SK-N-SH (cell line): Measurements from ENCODE around the gene KRTAP10-2. TPM values are rescaled to one million over a fixed set of nuclear protein-coding genes. Genes with fewer than 3 reads are reported as not detected.

Source experiments
- CTCF ChIA-PET: fragments of 300-600, 350-600 bp; formaldehyde crosslinking; extraction: SDS; loops from one replicate; lab custom pipeline; 2021; lab: Yijun Ruan, JAX
- POLR2A ChIA-PET: fragments of 350-600 bp; sonication (Branson Sonifier 250); formaldehyde crosslinking; extraction: SDS; loops from one replicate; lab custom pipeline; 2020; ENCODE audit warnings: antibody characterized with exemption, inconsistent platforms; lab: Yijun Ruan, JAX
- DNase-seq: peaks from one replicate; pipeline ENCODE4 v3.0.0; 2012
- H2AFZ ChIP-seq: fragments of 200-600 bp; sonication (generic); 2 replicates; pipeline ENCODE4 v1.8.1; 2016; ENCODE audit warnings: antibody characterized with exemption, mild to moderate bottlenecking, low read depth
- H3F3A ChIP-seq: fragments of 200-600 bp; sonication (generic); replicated peaks from 2 replicates; pipeline ENCODE3; 2016; ENCODE audit warnings: antibody characterized with exemption, mild to moderate bottlenecking; ENCODE audit not compliant: insufficient read depth
- H3K27ac ChIP-seq, 2 experiments: fragments of 200-500 bp in 1 of 2; fragments of 200-600 bp in 1 of 2; sonication (Bioruptor generic) in 1 of 2; sonication (generic), shearing (Covaris generic) in 1 of 2; 2 replicates each; pipeline versions ENCODE4 v1.5.1 to v1.6.1; 2014 to 2016; ENCODE audit warnings: low read depth in 2 of 2, inconsistent platforms in 1 of 2, low read length in 1 of 2, mild to moderate bottlenecking in 1 of 2, mixed read lengths in 1 of 2
- H3K27me3 ChIP-seq: fragments of 200-600 bp; sonication (generic), shearing (Covaris generic); 2 replicates; pipeline ENCODE4 v1.6.1; 2016; ENCODE audit warnings: mixed run types; ENCODE audit not compliant: insufficient read depth
- H3K36me3 ChIP-seq, 2 experiments: fragments of 200-500 bp in 1 of 2; fragments of 200-600 bp in 1 of 2; sonication (Bioruptor generic) in 1 of 2; sonication (generic) in 1 of 2; replicated peaks in 1 of 2; 2 replicates each; pipeline versions ENCODE3 to v1.5.1; 2014 to 2016; ENCODE audit warnings: low read length in 1 of 2, mild to moderate bottlenecking in 1 of 2; ENCODE audit not compliant: insufficient read depth in 2 of 2, control insufficient read depth in 1 of 2
- H3K4me1 ChIP-seq, 2 experiments: fragments of 200-500 bp in 1 of 2; fragments of 200-600 bp in 1 of 2; sonication (Bioruptor generic) in 1 of 2; sonication (generic), shearing (Covaris generic) in 1 of 2; 2 replicates each; pipeline versions ENCODE4 v1.5.1 to v1.6.1; 2014 to 2016; ENCODE audit warnings: low read depth in 1 of 2, low read length in 1 of 2, mixed run types in 1 of 2; ENCODE audit not compliant: insufficient read depth in 2 of 2, control insufficient read depth in 1 of 2
- H3K4me2 ChIP-seq: fragments of 200-600 bp; sonication (generic), shearing (Covaris generic); 2 replicates; pipeline ENCODE4 v1.6.1; 2017; ENCODE audit warnings: mixed run types
- H3K4me3 ChIP-seq, 2 experiments: fragments of 200-500 bp in 1 of 2; fragments of 200-600 bp in 1 of 2; sonication (Bioruptor generic) in 1 of 2; sonication (generic), shearing (Covaris generic) in 1 of 2; 2 replicates each; pipeline versions ENCODE4 v1.5.1 to v1.8.1; 2014 to 2016; ENCODE audit warnings: low read depth in 2 of 2, inconsistent platforms in 1 of 2, low read length in 1 of 2, mild to moderate bottlenecking in 1 of 2, mixed read lengths in 1 of 2, moderate library complexity in 1 of 2
- H3K79me2 ChIP-seq: fragments of 200-600 bp; sonication (generic); 2 replicates; pipeline ENCODE4 v1.8.1; 2017; ENCODE audit warnings: mild to moderate bottlenecking; ENCODE audit not compliant: insufficient read depth
- H3K9ac ChIP-seq: fragments of 200-600 bp; sonication (generic); 2 replicates; pipeline ENCODE4 v1.6.1; 2017; ENCODE audit warnings: mixed run types
- H3K9me2 ChIP-seq: fragments of 200-600 bp; sonication (generic); 2 replicates; pipeline ENCODE4 v1.6.1; 2017; ENCODE audit warnings: mixed run types
- H3K9me3 ChIP-seq: fragments of 200-600 bp; sonication (generic); 2 replicates; pipeline ENCODE4 v1.6.1; 2017; ENCODE audit warnings: mixed run types, mild to moderate bottlenecking, moderate library complexity
- H4K20me1 ChIP-seq: fragments of 200-600 bp; sonication (generic); 2 replicates; pipeline ENCODE4 v1.6.1; 2017; ENCODE audit warnings: mild to moderate bottlenecking, mixed run types; ENCODE audit not compliant: insufficient read depth
- CHD2 ChIP-seq: fragments of 150-350 bp; IDR thresholded peaks from 2 replicates; pipeline ENCODE4 v1.6.1; 2018; ENCODE audit warnings: low read length; ENCODE audit not compliant: partially characterized antibody
- CTCF ChIP-seq: fragments of 200-600 bp; sonication (generic); IDR thresholded peaks from 2 replicates; pipeline ENCODE4 v1.6.1; 2017; ENCODE audit warnings: antibody characterized with exemption, mild to moderate bottlenecking, moderate library complexity
- FOSL2 ChIP-seq: IDR thresholded peaks from 2 replicates; pipeline ENCODE4 v1.4.0; 2012; ENCODE audit warnings: low read depth, mild to moderate bottlenecking, moderate library complexity, borderline replicate concordance
- FOXJ3 ChIP-seq: sonication (generic); formaldehyde crosslinking; IDR thresholded peaks from 2 replicates; pipeline ENCODE4 v1.5.1; 2020; ENCODE audit warnings: mild to moderate bottlenecking, missing genetic modification reagents
- GABPA ChIP-seq: IDR thresholded peaks from 2 replicates; pipeline ENCODE4 v1.4.0; 2012; ENCODE audit warnings: low read depth, mild to moderate bottlenecking
- MEF2A ChIP-seq: IDR thresholded peaks from 2 replicates; pipeline ENCODE4 v1.4.0; 2012; ENCODE audit warnings: low read depth, borderline replicate concordance
- NFIC ChIP-seq: IDR thresholded peaks from 2 replicates; pipeline ENCODE4 v1.4.0; 2012; ENCODE audit warnings: borderline replicate concordance
- RFX5 ChIP-seq: IDR thresholded peaks from 2 replicates; pipeline ENCODE4 v1.6.1; 2012; ENCODE audit warnings: mild to moderate bottlenecking, improper control_type of control experiment, low read length
- TAF1 ChIP-seq: IDR thresholded peaks from 2 replicates; pipeline ENCODE4 v1.6.1; 2012; ENCODE audit warnings: low read depth, mild to moderate bottlenecking, low read length, moderate library complexity, borderline replicate concordance
- YY1 ChIP-seq: IDR thresholded peaks from 2 replicates; pipeline ENCODE4 v1.4.0; 2012; ENCODE audit warnings: low read depth, mild to moderate bottlenecking
- WGBS: methylation state at CpG from one replicate; pipeline ENCODE4 v1.1.6; 2017; ENCODE audit warnings: low lambda C conversion rate; 5-methylcytosine and 5-hydroxymethylcytosine counted together
- polyA plus RNA-seq, 3 experiments: library from polyadenylated mRNA; depleted of rRNA; stranded (reverse); fragments of >200 nt; gene quantifications; 2 replicates each; pipeline ENCODE4 v1.2.3, GENCODE V29; 2012
- TF ChIP-seq, protein P1 (sequence below): IDR thresholded peaks from 2 replicates; pipeline ENCODE4; 2012
- TF ChIP-seq, protein P2 (sequence below): IDR thresholded peaks from 2 replicates; pipeline ENCODE4 v1.4.0; 2012; ENCODE audit warnings: low read depth, borderline replicate concordance

Gene KRTAP10-2
- polyA plus RNA-seq, 1 of the 3 experiments (the other 2 are of a cell fraction) = not detected

DNA sequence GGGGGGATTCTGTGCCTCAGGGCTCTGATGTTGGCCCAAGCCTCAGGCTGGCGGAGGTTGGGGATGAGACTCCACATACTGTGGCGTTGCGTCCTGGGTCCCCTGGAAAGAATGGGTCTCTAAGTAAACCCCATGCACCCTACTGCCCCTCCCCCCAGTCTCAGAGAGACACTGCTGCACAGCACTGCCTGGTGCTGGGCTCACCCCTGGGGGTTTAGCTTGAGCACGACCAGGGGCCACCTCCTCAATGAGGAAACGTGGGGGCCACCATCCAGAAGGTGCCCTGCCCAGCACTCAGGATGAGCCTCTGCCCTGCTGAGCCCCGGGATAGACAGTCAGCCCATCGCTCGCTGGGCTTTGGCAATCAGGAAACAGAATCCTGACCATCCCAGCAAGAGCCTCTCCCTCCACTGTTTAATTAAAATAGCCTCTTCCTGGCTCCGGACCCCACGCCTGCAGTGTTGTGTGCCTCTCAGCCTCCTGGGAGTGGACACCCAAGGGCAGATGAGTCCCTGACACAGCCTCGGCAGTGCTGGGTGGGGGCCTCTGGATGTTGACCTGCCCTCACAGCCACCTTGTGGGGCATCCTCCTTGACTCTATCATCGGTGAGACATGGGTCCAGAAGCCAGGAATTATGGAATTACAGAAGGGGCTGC, 18.7 kb upstream of the KRTAP10-2 start:
- H4K20me1 ChIP-seq = no peaks in the 10 kb centered on the region
- no peaks in the 10 kb centered on the region for H3K36me3 ChIP-seq
- 0% methylated on average over 2 of the region's 12 CpGs for WGBS
- H3K4me2 ChIP-seq = no peak overlapping the region
- H3K9ac ChIP-seq = no peak overlapping the region
- CTCF ChIA-PET = no interaction called here
- TF ChIP-seq FOXJ3 (CRISPR knock-in tag) (no peak), CTCF (no peak), GABPA (no peak), MEF2A (no peak), YY1 (no peak), NFIC (no peak), RFX5 (no peak), CHD2 (no peak), FOSL2 (no peak), TAF1 (no peak)
- TF ChIP-seq, protein P1, sequence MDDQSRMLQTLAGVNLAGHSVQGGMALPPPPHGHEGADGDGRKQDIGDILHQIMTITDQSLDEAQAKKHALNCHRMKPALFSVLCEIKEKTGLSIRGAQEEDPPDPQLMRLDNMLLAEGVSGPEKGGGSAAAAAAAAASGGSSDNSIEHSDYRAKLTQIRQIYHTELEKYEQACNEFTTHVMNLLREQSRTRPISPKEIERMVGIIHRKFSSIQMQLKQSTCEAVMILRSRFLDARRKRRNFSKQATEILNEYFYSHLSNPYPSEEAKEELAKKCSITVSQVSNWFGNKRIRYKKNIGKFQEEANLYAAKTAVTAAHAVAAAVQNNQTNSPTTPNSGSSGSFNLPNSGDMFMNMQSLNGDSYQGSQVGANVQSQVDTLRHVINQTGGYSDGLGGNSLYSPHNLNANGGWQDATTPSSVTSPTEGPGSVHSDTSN = no peak
- TF ChIP-seq, protein P2, sequence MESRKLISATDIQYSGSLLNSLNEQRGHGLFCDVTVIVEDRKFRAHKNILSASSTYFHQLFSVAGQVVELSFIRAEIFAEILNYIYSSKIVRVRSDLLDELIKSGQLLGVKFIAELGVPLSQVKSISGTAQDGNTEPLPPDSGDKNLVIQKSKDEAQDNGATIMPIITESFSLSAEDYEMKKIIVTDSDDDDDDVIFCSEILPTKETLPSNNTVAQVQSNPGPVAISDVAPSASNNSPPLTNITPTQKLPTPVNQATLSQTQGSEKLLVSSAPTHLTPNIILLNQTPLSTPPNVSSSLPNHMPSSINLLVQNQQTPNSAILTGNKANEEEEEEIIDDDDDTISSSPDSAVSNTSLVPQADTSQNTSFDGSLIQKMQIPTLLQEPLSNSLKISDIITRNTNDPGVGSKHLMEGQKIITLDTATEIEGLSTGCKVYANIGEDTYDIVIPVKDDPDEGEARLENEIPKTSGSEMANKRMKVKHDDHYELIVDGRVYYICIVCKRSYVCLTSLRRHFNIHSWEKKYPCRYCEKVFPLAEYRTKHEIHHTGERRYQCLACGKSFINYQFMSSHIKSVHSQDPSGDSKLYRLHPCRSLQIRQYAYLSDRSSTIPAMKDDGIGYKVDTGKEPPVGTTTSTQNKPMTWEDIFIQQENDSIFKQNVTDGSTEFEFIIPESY = no peak
- H3K79me2 ChIP-seq = no peaks in the 10 kb centered on the region
- no peak overlapping the region for H2AFZ ChIP-seq
- H3K27ac ChIP-seq = no peak overlapping the region
- no peaks in the 10 kb centered on the region for H3K4me1 ChIP-seq
- no peaks in the 10 kb centered on the region for H3K9me2 ChIP-seq
- no peaks in the 10 kb centered on the region for H3F3A ChIP-seq
- no peak overlapping the region for H3K4me3 ChIP-seq
- POLR2A ChIA-PET = no interaction called here
- H3K27me3 ChIP-seq = peaks cover 50% of the 10 kb centered on the region
- DNase-seq = no peak
- H3K9me3 ChIP-seq = no peaks in the 10 kb centered on the region
